CD14-positive monocyte (primary cell): ENCODE data around the gene RNF217. TPM values are rescaled to one million over a fixed set of nuclear protein-coding genes. Genes with fewer than 3 reads are reported as not detected.
A peak's percentile ranks its signal among the peaks of the same experiment; 100 is the strongest.

Experiments
- DNase-seq, 3 donors: peaks; one replicate each; pipeline ENCODE4 v3.0.0-alpha.2; 2011 to 2022
- H2AFZ ChIP-seq: 2 replicates; pipeline ENCODE4 v1.6.0; 2012; ENCODE audit warnings: mild to moderate bottlenecking, low read depth, low read length, inconsistent platforms; ENCODE audit not compliant: insufficient read depth, poor library complexity, severe bottlenecking
- H3K27ac ChIP-seq, 2 donors: 1 replicate in 1 of 2; 2 replicates in 1 of 2; pipeline ENCODE4 v1.5.1; 2012 to 2013; ENCODE audit warnings: low read length in 2 of 2, control low read depth in 1 of 2, inconsistent platforms in 1 of 2, low read depth in 1 of 2, mild to moderate bottlenecking in 1 of 2
- H3K27me3 ChIP-seq, 2 donors: one replicate each; pipeline versions ENCODE4 v1.6.0 to v1.6.1; 2011 to 2013; ENCODE audit warnings: low read length in 2 of 2; ENCODE audit not compliant: control insufficient read depth in 2 of 2, insufficient read depth in 2 of 2
- H3K36me3 ChIP-seq, 2 donors: replicated peaks in 1 of 2; 1 replicate in 1 of 2; 2 replicates in 1 of 2; pipeline versions ENCODE4 v1.5.1 to v1.6.1; 2012 to 2013; ENCODE audit warnings: low read length in 2 of 2, control low read depth in 1 of 2, inconsistent platforms in 1 of 2, mild to moderate bottlenecking in 1 of 2; ENCODE audit not compliant: insufficient read depth in 2 of 2, control insufficient read depth in 1 of 2
- H3K4me1 ChIP-seq, 2 donors: 1 replicate in 1 of 2; 2 replicates in 1 of 2; pipeline versions ENCODE4 v1.5.1 to v1.6.1; 2012 to 2013; ENCODE audit warnings: low read length in 2 of 2, control low read depth in 1 of 2, inconsistent platforms in 1 of 2, mild to moderate bottlenecking in 1 of 2, moderate library complexity in 1 of 2; ENCODE audit not compliant: insufficient read depth in 2 of 2, control insufficient read depth in 1 of 2
- H3K4me2 ChIP-seq: replicated peaks from 2 replicates; pipeline ENCODE3; 2012; ENCODE audit warnings: low read length, moderate library complexity, mild to moderate bottlenecking; ENCODE audit not compliant: poor library complexity, severe bottlenecking; ENCODE audit errors: extremely low read depth
- H3K4me3 ChIP-seq, 3 experiments: fragments of 200-600 bp in 1 of 3; sonication (generic) in 1 of 3; replicated peaks in 1 of 3; 1 replicate in 2 of 3; 2 replicates in 1 of 3; pipeline ENCODE4 v1.5.1; 2011 to 2013; ENCODE audit warnings: low read length in 3 of 3, mild to moderate bottlenecking in 3 of 3, control low read depth in 2 of 3, low read depth in 2 of 3, inconsistent platforms in 1 of 3, moderate library complexity in 1 of 3
- H3K79me2 ChIP-seq: 2 replicates; pipeline ENCODE4 v1.6.0; 2012; ENCODE audit warnings: mild to moderate bottlenecking, control low read depth, inconsistent platforms, low read length, moderate library complexity; ENCODE audit not compliant: insufficient read depth
- H3K9ac ChIP-seq: 2 replicates; pipeline ENCODE4 v1.6.0; 2017; ENCODE audit warnings: low read length, mild to moderate bottlenecking; ENCODE audit not compliant: insufficient read depth, poor library complexity, severe bottlenecking
- H3K9me3 ChIP-seq, 2 donors: replicated peaks in 1 of 2; 1 replicate in 1 of 2; 2 replicates in 1 of 2; pipeline versions ENCODE4 v1.5.1 to v1.6.1; 2012 to 2013; ENCODE audit warnings: low read length in 2 of 2, control low read depth in 1 of 2; ENCODE audit not compliant: control insufficient read depth in 1 of 2, insufficient read depth in 1 of 2
- H4K20me1 ChIP-seq: 2 replicates; pipeline ENCODE4 v1.6.0; 2012; ENCODE audit warnings: mild to moderate bottlenecking, low read length, control low read depth, moderate library complexity; ENCODE audit not compliant: insufficient read depth
- H3K27ac Mint-ChIP-seq, 7 donors: one replicate each; pipeline ENCODE4 v1.8.0; 2020; ENCODE audit warnings: mild to moderate bottlenecking in 7 of 7, mixed read lengths in 7 of 7, moderate library complexity in 6 of 7, inconsistent platforms in 2 of 7
- H3K27me3 Mint-ChIP-seq, 3 donors: one replicate each; pipeline ENCODE4 v1.8.0; 2021 to 2022; ENCODE audit warnings: low read depth in 3 of 3, mild to moderate bottlenecking in 3 of 3, mixed read lengths in 3 of 3, moderate library complexity in 3 of 3, inconsistent platforms in 1 of 3
- H3K36me3 Mint-ChIP-seq, 2 donors: one replicate each; pipeline ENCODE4 v1.8.0; 2020; ENCODE audit warnings: mixed read lengths in 2 of 2, inconsistent platforms in 1 of 2, mild to moderate bottlenecking in 1 of 2
- H3K4me1 Mint-ChIP-seq: one replicate; pipeline ENCODE4 v1.8.0; 2020; ENCODE audit warnings: mild to moderate bottlenecking, mixed read lengths
- H3K4me3 Mint-ChIP-seq, 2 donors: one replicate each; pipeline ENCODE4 v1.8.0; 2020; ENCODE audit warnings: mild to moderate bottlenecking in 2 of 2, mixed read lengths in 2 of 2, moderate library complexity in 1 of 2
- H3K9me3 Mint-ChIP-seq, 7 donors: one replicate each; pipeline ENCODE4 v1.8.0; 2020 to 2022; ENCODE audit warnings: mixed read lengths in 7 of 7, mild to moderate bottlenecking in 6 of 7, moderate library complexity in 6 of 7, inconsistent platforms in 2 of 7
- CTCF ChIP-seq: fragments of 200-600 bp; IDR thresholded peaks from one replicate; pipeline ENCODE4 v1.8.0; 2022; ENCODE audit warnings: antibody characterized with exemption, mild to moderate bottlenecking
- WGBS: methylation state at CpG from one replicate; pipeline ENCODE4 v1.1.5; 2013; ENCODE audit warnings: missing lambda C conversion rate; ENCODE audit not compliant: insufficient coverage; 5-methylcytosine and 5-hydroxymethylcytosine counted together
- intact Hi-C, 2 donors: fragments of 100-400 bp; cut with micrococcal nuclease; formaldehyde crosslinking; loops; one replicate each; pipeline versions ENCODE4 v1.15.0 to v1.15.1; 2023
- polyA plus RNA-seq, 3 donors: library from polyadenylated mRNA; depleted of rRNA in 1 of 3; unstranded in 2 of 3; stranded (reverse) in 1 of 3; fragments of 300-500 nt in 2 of 3; fragments of >200 nt in 1 of 3; fragmentation: Illumina TruSeq in 2 of 3; gene quantifications; 1 replicate in 2 of 3; 2 replicates in 1 of 3; pipeline ENCODE4 v1.2.3, GENCODE V29; 2012 to 2021

Gene RNF217
- polyA plus RNA-seq, 3 donors = 2.2 to 11.6 (median 3.3) TPM

- TF ChIP-seq CTCF = no peak
- no peak overlapping the region for H3K27ac Mint-ChIP-seq
- H3K4me2 ChIP-seq = no peak overlapping the region
- intact Hi-C loops = no loop called here
- no peaks in the 10 kb centered on the region for H3K27me3 ChIP-seq
- no peak overlapping the region for H3K9ac ChIP-seq
- no peak overlapping the region for H3K4me3 ChIP-seq
- peaks cover 37% of the 10 kb centered on the region for H3K4me1 Mint-ChIP-seq
- no peaks in the 10 kb centered on the region for H3K9me3 Mint-ChIP-seq
- peaks cover 9 to 12% of the 10 kb centered on the region in 2 donors for H3K4me1 ChIP-seq
- H3K4me3 Mint-ChIP-seq = no peak overlapping the region
- peaks cover 16% of the 10 kb centered on the region for H4K20me1 ChIP-seq
- peaks cover 12% of the 10 kb centered on the region for H3K79me2 ChIP-seq
- no peaks in the 10 kb centered on the region for H3K9me3 ChIP-seq
- no peak for DNase-seq
- no peak overlapping the region for H2AFZ ChIP-seq
- H3K36me3 Mint-ChIP-seq = peaks cover 8 to 13% of the 10 kb centered on the region in 2 donors
- H3K27me3 Mint-ChIP-seq = no peaks in the 10 kb centered on the region
- no peak overlapping the region for H3K27ac ChIP-seq
- no peaks in the 10 kb centered on the region for H3K36me3 ChIP-seq
Measured at GRCh38 chr6:124986164-124986563, 23.9 kb downstream of the RNF217 start.

GRCh38 chr6:124987291-124987690, 25.1 kb downstream of the RNF217 start:
- WGBS = 0% methylated on average over 1 of the region's 1 CpG
- no peaks in the 10 kb centered on the region for H3K27me3 Mint-ChIP-seq
- H2AFZ ChIP-seq = no peak overlapping the region
- peak overlapping the region in 5 of 7 donors; percentile 5 to 72 (median 52) for H3K27ac Mint-ChIP-seq
- no peaks in the 10 kb centered on the region for H3K27me3 ChIP-seq
- no peaks in the 10 kb centered on the region for H3K9me3 ChIP-seq
- no peaks in the 10 kb centered on the region for H3K9me3 Mint-ChIP-seq
- no peak overlapping the region for H3K27ac ChIP-seq
- TF ChIP-seq CTCF = no peak
- H3K4me3 ChIP-seq = no peak overlapping the region
- H3K4me1 ChIP-seq = peaks cover 9 to 12% of the 10 kb centered on the region in 2 donors
- H3K36me3 ChIP-seq = no peaks in the 10 kb centered on the region
- H3K4me2 ChIP-seq = peak overlapping the region; percentile 0
- intact Hi-C loops = no loop called here
- no peak overlapping the region for H3K9ac ChIP-seq
- H3K79me2 ChIP-seq = peaks cover 16% of the 10 kb centered on the region
- DNase-seq = no peak
- H3K4me1 Mint-ChIP-seq = peaks cover 38% of the 10 kb centered on the region
- peaks cover 16% of the 10 kb centered on the region for H4K20me1 ChIP-seq
- H3K4me3 Mint-ChIP-seq = peak overlapping the region in 1 of 2 donors; percentile 19
- H3K36me3 Mint-ChIP-seq = peaks cover 6 to 11% of the 10 kb centered on the region in 2 donors
